Fibroblast of villous mesenchyme (primary cell): ENCODE results near the gene HDAC3. TPM values are rescaled to one million over a fixed set of nuclear protein-coding genes. Genes with fewer than 3 reads are reported as not detected.

Experiments used
- DNase-seq: peaks from one replicate; pipeline ENCODE4 v3.0.0-alpha.2; 2010; ENCODE audit warnings: low read depth
- H3K4me3 ChIP-seq: 2 replicates; pipeline ENCODE4 v1.5.1; 2011; ENCODE audit warnings: low read depth, mild to moderate bottlenecking, low read length
- CTCF ChIP-seq: IDR thresholded peaks from 2 replicates; pipeline ENCODE4 v1.5.1; 2012; ENCODE audit warnings: low read depth, mild to moderate bottlenecking, low read length; ENCODE audit not compliant: insufficient read depth
- total RNA-seq: library from RNA; depleted of rRNA; stranded (reverse); fragments of >200 nt; gene quantifications from 2 replicates; pipeline ENCODE4 v1.2.3, GENCODE V29; 2012

The HDAC3 gene
- total RNA-seq, 1 donor: 53.5 TPM

- no peak for DNase-seq
- H3K4me3 ChIP-seq: no peak overlapping the region
- TF ChIP-seq CTCF: no peak
These were observed 8.4 kb downstream of the HDAC3 start for GRCh38 chr5:141628175-141628788.

- no peak for TF ChIP-seq CTCF
- no peak for DNase-seq
- no peak overlapping the region for H3K4me3 ChIP-seq
These were observed 13.0 kb downstream of the HDAC3 start for GRCh38 chr5:141623611-141624010.

GRCh38 chr5:141623186-141623585 is 13.5 kb downstream of the HDAC3 start:
- TF ChIP-seq CTCF: no peak
- no peak overlapping the region for H3K4me3 ChIP-seq
- DNase-seq: no peak

GRCh38 chr5:141618804-141619554 is 17.7 kb downstream of the HDAC3 start, which contains the start of gene DIAPH1:
TSS of gene DIAPH1 (minus strand) at chr5:141619000. CDS start at chr5:141618914, 86 bp downstream.
- TF ChIP-seq CTCF: peak; percentile 95
- peak; percentile 98 for DNase-seq
- H3K4me3 ChIP-seq: peak within 1 kb of the TSS; percentile 87

- H3K4me3 ChIP-seq: peak overlapping the region; percentile 87
- peak; percentile 36 for DNase-seq
- no peak for TF ChIP-seq CTCF
These were observed 18.4 kb downstream of the HDAC3 start for GRCh38 chr5:141618030-141618803.

GRCh38 chr5:141617682-141618029 is 19.0 kb downstream of the HDAC3 start:
- TF ChIP-seq CTCF: no peak
- DNase-seq: peak; percentile 12

More at GRCh38 chr5:141617682-141618029, 19.0 kb downstream of the HDAC3 start:
- peak overlapping the region; percentile 87 for H3K4me3 ChIP-seq
